Stimulated activated naive CD4-positive, alpha-beta T cell treated with Interleukin-2 at 50 U/mL for 16 hours (primary cell): ENCODE measurements around the gene DYNLT2.
"Not testable (repeated sequence)": the region's sequence is repeated elsewhere in the genome, so short reads cannot be mapped to it uniquely, and the experiment has no call there.

Experiments used
- DNase-seq: peaks from one replicate; lab custom pipeline; 2025; lab: John Stamatoyannopoulos, UW

DYNLT2 gene

DNA sequence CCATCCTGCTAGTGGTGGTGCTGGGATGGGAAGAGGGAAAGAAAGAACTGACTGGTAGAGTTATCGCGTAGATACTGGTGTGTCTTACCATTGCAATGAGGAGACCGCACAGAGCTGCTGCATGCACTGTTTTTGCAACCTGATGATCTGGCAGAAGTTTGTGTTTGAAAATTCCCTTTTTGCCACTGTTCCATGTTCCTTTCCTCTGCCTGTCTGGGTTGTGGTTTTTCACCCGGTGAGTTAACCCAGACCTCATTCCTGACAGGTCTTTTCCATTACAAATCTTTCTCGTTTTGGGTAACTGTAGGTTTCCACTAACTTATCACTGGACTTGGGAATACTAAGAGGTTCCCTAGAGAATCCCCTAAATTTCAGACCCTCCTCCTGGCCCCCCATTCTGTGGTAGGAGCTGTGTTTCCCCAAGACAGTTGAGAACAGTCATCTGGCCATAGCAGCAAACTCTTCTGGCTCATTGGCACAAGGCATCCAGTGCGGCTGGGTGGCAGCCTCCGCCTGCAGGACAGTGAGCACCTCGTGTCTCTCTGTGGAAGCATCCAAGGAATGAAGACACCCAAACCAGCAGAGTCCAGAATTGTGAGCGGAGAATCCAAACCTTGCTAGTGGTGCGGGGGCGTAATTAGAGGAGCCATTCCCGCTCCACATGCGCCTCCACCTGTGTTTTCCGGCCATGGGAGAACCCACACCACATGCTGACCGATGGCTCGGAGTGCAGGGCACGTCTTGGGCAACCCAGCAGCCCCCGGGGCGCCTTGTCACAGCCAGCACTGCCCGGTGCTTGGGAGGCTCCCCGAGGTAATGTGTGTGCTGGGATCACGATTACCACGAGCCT is 32.8 kb upstream of the DYNLT2 start:
- no peak for DNase-seq

DNA sequence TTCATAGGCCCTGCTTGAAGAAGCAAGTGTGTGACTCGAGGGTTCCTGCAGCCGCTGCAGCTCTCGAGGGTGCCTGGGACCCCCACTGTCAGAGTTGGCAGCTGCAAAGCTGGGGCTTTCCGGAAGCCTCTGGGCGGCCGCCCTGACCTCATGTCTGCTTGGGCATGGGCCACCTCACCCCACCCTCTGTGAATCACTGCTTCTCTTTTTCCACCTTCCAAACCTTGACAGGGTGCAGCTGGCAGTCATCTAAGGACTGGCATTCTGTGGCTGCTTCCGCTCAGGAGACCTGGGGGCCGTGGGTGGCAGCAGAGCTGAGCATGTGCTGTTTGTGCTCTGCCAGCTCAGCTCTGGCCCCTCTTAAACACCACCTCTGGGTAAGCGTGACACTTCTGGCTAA is 32.0 kb upstream of the DYNLT2 start:
- no peak for DNase-seq

DNA sequence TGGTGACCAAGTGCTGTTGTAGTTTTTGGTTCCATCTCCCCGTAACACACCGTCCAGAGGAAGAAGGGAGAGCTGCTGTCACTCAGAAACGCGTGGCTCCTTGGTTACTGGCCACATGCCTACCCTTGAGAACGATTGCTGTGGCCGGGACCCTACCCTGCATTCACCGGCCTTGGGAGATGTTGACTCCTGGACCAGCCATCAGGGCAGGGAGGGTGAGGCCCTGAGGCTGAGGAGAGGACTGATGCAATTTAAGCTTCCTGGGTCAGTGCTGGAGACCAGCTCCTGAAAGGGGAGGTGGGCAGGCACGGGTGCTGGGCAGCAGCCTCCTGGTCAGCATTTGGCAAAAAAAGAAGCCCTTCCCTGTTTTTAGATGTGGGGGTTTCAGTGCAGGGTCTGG is 31.6 kb upstream of the DYNLT2 start:
- DNase-seq, result no peak

DNA sequence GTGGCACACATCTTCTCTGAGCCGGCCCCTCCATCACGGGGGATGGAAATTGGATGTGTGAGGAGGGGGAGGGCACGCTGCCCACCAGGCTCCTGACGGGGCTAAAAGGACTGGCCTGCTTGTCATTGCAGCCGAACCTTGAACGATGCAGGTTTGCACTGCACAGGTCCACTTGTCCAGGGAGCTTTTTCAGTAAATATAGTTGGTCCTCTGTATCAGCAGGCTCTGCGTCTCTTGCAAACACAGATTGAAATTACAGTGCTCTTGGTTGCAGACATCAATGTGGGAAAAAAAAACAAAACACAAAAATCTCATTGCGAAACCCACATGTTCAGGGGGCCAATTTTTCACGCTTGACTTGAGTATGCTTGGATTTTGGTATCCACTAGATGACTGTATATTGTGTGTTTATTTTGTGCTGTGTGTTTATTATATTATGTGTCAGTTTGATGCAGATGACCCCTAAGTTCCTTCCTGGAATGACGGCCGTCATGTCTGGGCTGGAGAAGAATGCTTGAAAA is 29.3 kb upstream of the DYNLT2 start:
- no peak for DNase-seq

DNA sequence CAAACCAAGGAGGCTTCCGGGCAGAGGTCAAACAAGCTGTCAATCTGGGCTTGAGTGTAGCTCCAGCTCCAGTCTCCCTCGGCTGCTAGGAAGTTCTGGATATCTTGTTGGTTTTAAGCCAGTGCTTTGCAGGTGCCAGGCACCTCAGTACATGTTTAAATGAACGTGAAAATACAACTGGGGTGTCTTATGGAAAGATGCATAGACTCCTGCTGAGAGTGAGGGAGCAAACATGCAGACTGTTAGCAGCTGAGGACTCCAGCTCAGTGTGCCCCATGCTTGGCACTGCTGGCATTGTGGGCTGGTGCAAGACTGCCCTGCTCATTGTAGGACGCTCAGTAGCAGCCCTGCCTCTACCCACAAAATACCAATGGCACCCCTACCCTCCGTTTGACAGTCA is 28.5 kb upstream of the DYNLT2 start:
- no peak for DNase-seq

DNA sequence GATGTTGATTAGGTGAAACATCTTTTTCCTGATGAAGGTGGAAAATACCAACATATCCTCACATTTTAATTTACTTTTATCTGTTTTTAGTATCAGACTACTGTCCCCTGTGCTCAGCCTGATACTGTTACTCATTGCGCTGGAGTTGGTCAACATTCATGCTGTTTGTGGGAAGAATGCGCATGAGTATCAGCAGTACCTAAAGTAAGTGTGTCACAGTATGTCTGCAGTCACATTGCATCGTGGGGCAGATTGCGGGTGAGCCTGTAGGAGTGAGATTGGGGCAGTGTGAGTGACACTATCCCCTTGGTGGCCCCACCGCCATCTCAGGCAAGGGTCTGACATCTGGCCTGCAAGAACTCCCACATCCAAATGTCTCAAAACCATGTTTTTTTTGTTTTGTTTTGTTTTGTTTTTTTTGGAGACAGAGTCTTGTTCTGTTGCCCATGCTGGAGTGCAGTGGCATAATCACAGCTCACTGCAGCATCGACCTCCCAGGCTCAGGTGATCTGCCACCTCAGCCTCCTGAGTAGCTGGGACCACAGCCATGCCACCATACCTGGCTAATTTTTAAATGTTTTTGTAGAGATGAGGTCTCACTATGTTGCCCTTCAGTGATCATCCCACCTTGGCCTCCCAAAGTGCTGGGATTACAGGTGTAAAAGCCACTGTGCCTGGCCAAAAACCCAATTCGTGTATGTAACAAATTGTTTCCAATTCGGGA is 27.9 kb upstream of the DYNLT2 start:
- no peak for DNase-seq

DNA sequence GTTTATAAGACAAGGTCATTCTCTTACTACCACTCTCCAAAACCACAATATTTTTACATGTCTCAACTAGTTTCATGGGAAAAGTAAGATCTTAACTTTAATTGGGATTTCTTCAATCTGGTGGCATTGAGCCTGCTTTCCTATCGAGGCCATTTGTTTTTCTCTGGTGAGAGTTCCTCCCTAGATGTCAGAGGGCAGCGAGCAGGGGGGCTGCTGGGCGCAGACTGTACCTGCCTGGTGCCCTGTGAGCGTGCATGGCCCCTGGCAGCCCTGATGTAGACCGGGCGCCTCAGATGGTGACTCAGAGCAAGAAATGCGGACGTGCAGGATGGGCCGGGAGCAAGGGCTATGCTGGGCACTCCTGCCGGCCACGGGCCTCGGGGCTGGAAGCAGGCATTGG is 27.3 kb upstream of the DYNLT2 start:
- no peak for DNase-seq

DNA sequence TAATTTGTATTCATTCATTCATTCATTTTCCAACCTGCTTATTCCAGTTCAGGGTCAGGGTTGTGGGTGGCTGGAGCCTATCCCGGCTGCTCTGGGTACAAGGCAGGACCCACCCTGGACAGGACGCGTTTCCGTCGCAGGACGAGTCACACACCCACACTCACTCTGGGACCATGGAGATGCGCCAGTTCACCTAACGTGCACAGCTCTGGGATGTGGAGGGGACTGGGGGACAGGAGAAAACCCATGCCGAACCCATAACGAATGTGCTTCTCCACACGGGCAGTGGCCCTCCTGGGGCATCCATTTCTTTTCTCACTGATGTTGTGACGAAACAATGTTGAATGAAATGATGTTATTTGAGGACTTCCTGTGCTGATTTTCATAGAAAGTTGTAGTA is 26.5 kb upstream of the DYNLT2 start:
- DNase-seq, result no peak

DNA sequence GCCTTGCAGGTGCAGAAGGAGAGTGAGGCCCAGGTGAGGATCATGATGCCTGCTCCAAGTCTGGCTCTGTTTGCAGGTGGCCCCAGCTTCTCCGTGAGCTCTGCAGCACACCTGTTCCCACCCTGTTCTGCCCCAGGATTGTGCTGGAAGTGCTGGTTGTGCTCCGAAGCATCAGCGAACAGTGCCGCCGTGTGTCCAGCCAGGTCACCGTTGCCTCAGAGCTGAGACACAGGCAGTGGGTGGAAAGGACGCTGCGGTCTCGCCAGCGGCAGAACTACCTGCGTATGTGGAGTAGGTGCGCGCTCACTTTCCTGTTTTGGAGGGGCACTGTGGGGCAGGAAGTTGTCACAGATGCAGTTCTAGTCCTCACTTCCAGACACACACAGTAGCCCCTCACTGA is 25.0 kb upstream of the DYNLT2 start:
- DNase-seq, result no peak

DNA sequence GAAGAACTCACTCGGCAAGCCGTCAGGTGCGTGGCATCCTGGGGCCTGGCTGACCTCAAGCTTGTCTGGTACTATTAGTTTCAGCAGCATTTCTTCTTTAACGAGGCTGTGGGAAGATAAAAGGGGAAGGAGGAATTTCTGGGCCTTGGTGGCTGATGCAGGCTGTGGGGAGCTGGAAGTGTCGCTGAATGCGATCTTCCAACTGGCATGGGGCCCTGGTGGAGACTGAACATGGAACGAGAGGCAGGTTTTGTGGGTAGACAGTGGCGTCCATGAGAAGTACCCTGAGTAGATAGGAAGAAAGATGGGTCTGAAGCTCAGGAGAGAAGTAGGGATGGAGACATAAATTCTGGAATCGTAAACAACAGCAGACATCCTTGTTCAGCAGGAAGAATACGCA is 23.9 kb upstream of the DYNLT2 start:
- DNase-seq, result no peak

DNA sequence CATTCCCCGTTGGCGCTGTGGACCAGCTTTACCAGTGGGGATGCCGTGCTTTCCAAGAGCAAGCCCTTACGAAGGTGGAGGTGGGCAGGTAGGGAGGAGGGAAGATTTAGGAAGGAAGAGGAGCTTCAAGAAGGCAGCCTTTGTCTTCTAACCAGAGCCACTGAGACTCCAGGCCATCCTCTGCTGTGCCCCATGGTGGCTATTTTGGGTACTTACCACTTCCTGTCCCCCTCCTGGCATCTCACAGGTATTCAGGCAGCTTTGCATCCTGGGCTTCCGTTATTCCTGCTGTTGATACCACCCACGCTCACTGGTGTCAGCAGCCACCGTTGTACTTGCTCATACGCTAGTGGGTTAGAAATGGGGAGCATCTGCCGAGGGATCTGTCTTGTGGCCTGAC is 23.0 kb upstream of the DYNLT2 start:
- DNase-seq, result no peak

DNA sequence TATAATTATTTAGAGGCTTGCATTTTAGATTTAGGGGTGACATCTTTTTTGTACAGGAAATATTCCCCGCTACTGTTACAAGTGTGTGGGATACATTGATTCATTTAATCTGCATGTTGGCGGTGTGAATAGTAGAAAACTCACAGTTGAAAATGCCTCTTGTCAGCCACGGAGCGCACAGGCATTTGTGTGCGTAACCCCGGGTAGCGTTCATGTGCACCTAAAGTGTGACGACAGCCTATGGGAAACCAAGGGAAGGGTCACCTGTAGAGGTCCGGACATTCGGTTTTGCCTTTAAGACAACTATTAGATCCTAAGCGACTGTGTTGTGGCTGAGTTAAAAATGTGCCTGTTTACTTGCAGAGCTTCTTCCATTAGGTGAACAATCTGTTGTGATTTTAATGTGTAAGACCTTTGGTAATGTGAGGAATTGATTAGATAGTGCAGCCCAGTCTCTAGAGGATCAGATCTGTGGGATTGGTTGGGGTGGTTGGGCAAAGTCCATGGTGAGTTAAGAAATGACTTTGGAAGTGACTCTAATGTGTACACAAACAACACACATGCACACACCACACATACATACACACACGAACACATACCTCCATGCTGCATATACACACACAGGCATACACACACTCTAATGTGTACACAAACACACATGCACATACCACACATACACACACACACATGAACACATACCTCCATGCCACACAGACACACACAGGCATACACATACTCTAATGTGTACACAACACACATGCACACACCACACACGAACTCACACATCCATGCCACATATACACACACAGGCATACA is 15.8 kb upstream of the DYNLT2 start:
- no peak for DNase-seq

DNA sequence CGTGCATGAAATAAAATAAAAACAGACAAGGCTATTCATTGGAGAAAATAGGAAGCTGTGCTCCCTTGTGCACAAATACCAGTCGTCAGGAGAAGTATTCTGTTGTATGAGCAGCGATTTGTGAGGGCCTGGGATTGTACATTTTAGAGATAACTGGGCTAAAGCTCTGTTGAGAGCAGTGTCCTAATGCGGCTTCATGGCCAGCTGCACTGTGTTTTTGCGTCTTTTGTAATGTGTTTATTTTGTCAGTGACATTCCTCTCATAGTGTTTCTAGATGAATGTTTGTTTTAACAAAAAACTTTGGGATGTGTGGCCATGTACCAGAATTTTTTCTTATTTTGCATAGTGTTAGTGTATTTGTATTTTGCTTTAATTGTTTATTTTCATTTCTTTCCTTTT is 14.9 kb upstream of the DYNLT2 start:
- no peak for DNase-seq

DNA sequence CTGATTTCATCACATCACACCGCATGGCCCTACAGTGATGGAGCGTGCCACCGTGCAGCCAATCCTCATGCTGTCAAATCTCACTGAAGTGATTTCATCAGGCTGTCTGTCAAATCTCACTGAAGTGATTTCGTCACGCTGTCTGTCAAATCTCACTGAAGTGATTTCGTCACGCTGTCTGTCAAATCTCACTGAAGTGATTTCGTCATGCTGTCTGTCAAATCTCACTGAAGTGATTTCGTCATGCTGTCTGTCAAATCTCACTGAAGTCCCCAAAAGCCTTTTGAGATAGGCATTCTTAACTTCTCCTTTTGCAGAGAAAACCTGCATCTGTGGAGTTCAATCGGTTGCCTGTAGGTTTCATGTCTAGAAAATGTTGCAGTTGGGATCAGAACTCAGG is 14.4 kb upstream of the DYNLT2 start:
- DNase-seq, result not testable (repeated sequence)

DNA sequence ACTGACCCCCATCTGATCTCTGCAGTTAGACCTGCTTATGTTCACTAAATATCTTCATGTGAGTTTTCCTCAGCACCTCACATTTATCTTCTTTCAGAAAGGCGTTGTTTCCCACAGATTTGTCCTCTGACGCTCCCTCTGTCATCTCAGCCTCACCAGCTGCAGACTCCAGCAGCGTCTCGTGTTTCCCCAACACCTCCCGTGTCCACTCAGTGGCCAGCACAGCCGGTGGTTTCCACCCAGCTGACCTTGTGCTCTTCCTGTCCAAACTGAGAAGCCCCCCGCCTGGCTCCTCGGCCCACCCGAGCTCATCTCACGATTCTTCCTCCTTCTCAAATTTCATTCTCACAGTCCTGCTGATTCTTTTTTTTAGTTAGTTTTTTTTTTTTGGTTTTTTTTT is 12.5 kb upstream of the DYNLT2 start:
- no peak for DNase-seq

DNA sequence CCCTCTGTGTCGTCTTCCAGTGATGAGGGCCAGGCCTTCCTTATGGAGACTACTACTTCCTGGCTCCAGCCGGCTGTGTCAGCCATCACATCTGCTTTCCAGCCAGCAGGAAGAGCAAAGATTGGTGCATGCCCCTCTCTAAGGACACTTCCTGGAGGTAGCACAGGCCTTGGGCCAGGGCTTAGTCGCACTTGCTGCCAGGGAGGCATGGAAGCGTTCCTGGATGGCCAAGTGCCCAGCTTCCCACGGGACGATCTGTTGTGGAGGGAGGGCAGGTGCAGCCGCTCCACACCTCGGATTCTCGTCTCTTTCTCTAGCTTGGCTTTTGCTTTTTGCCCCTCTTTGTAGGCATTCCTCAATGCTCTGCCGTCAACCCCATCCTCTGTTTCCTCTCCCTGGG is 11.9 kb upstream of the DYNLT2 start:
- DNase-seq, result no peak

DNA sequence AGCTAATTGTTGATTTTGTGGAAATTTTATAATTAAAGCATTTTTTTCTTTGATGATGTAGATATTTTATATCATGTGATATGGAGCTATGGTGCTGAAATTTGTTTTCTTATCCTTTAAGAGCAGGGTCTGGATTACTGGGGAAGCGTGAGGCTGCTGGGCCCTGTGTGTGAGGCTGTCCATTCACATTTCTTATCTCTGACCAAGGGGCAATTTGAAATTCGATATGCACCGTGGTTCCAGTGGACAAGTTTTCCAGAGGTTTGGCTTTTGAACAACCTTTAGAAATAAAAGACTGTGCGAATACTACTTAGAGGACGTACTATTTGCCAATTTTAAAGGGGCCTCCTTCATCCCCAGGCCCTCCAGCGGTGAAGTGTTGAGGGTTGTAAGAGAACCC is 3.8 kb upstream of the DYNLT2 start:
- DNase-seq, result no peak

DNA sequence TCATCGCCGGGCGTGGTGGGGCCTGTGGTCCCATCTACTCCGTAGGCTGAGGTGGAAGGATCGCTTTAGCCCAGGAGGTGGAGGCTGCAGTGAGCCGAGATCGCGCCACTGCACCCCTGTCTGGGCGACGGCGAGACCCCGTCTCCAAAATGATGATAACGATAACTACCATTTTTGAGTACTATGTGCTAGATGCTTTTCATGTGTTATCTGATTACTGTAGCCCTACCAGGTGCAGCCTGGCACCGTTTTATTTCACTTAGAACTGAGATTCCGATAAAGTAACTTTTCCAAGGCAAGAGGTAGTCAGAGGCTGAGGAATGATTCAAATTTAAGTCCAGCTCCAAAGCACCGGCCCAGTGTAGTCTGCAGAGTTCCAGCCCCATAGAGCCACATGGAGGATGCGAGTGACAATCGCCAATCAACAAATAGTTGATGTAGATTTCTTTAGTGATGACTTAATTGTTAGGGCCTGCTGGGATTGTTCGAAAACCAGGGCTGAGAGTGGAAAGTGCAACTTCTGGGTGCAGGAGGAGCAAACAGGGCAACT is 777 bp upstream of the DYNLT2 start:
- no peak for DNase-seq

DNA sequence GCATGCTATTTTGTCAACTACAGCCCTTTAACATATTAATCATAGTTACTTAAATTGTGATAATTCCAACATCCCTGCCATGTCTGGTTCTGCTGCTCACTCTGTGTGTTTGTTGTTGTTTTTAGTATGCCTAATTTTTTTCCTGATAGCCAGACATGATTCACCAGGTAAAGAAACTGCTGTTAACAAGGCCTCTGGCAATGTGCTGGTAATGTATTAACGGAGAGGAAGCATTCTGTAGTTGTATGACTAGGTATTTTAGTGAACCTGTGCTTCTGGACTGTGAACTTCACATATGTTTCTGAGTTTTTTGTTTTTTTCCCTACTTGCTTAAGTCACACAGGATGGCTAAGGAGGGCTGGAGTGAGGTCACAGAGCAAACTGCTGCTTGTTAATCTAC is 4.8 kb downstream of the DYNLT2 start:
- no peak for DNase-seq

DNA sequence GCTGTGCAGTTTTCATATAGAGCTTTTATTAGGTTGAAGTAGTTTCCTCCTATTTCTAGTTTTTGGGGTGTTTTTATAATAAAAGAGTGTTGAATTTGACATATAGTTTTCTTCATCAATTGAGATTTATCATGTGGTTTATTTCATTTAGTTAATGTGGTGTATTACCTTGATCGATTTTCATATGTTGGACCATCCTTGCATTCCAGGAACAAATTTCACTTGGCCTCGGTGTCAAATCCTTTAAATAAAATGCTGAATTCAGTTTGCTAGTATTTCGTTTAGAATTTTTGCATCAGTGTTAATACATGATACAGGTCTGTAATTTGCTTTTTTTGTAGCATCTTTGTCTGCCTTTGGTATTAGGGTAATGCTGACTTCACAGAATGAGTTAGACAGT is 6.0 kb downstream of the DYNLT2 start:
- no peak for DNase-seq

DNA sequence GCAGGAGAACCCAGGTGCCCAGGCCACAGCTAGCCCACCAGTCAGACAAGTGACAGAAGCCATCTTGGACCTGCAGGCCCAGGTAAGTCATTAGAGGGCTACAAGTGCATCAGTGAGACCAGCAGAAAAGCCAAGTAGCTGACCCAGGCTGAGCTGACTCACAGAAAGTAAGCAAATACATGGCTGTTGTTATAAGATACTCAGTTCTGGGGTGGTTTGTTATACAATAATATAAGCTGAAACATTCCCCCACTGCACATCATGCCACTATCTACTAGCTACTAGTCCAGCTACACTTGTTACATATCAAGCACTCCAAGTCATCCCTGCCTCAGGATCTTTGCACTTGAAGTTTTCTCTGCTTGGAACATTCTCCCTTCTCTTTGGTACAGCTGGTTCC is 10.0 kb downstream of the DYNLT2 start:
- no peak for DNase-seq

DNA sequence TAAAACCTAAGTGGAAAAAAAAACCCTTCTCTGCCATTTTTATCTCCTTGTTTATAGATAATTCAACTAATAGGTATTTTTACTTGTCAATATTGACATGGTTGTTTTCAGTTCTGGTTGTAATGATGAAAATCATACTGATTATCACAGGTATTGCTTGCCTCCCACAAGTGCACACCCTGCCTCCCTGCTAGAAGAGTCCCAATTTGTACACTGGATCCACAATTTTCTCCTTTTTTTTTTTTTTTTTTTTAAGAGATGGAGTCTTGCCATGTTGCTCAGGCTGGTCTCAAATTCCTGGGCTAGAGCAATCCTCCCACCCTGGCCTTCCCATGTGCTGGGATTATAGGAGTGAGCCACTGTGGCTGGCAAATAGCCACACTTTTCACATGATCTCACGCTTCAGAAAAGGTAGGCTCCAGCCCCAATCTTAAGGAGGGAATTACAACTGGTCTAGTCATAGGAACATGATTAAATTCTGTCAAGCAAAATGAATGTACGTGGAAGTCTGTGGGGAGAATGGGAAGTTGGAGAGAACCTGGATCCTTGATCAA is 12.3 kb downstream of the DYNLT2 start:
- DNase-seq, result no peak
